Hematopoietic multipotent progenitor cell treated with erythropoietin and hydrocortisone succinate and interleukin-3 and kit ligand, for 6 days (in vitro differentiated cells): Measurements from ENCODE around the gene DNMT1.
A peak's percentile ranks its signal among the peaks of the same experiment; 100 is the strongest.

Experiments used
- DNase-seq: peaks from one replicate; pipeline ENCODE4 v3.0.0-alpha.2; 2015

DNMT1 gene

DNA sequence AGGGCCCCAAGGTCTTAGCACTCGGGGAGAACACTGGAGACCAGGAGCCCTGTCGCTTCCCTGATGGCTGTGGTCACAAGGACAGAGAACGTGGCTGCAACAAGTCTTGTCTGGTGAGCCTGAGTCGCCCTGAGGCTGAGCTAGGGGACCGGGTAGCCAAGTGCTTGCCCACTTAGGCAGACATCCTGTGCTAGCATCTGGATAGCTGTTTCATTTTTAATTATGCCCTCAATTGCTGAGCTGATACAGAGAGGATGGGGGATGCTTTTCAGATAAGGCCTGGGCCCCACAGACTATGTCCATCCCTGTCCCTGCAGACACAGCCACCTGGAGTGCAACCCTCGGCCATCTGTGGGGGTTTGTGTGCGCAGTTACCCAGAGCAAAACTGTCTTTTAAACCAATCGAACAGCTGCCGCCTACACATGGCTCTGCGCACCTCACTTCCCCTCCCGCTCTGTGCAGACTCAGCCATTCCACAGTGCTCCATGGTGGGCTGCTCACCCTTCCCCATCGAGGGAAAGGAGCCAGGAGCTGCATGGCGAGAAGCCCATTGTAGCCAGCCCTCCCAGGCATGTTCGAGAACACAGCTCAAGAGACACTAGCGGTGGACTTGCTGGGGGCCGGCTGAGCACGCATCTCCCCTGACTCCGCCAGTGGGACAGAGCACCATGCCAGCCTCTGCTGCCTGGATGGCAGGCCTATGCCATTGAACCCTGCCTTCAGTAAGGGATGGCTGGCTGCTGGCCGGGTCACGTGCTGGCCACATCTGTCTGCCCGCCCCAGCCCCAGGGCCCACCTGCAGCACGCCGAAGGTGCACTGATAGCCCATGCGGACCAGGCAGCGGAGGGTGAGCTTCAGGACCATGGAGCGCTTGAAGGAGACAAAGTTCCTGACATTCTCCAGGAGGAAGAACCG is 55.6 kb downstream of the DNMT1 start:
- no peak for DNase-seq

DNA sequence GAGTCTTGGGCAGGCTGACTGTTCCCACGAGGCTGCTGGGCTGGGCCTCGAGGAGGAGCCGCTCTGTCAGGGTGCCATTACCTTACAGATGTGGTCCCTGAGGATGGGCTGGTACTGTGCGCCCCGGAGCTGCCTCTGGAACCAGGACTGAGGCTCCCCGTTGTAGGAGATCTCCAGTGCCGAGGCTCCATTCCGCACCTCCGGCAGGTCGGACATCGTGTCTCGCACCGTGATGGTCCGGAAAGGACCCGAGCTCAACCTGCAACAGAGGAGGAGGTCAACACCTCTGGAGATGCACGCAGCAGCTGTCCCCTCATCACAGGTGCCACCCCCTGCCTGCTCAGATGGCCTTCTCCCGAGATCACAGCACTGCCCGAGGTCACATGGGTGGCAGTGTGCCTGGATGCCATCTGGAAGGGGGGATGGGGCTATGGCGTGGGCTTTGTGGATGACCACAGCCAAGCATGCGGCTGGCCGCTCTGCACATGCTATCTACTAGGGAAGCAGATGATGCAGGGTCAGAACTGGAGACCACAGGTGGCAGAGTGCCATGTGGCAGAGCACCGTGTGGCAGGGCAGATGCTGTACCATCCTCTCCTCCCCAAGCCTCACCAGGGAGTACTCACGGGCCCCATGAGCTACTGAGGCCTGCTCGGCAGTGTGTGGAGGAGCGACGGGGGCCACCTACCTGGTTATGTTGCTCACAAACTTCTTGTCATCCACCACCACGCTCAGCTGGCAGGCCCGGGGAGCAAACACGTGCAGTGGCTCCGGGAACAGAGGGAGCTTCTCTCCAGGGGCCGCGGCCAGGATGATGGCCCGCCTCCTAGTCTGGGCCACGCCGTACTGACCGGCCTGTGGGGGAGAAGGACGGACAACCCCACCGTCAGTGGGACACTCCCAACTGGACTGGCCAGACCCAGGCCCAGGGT is 56.7 kb downstream of the DNMT1 start:
- DNase-seq: no peak

DNA sequence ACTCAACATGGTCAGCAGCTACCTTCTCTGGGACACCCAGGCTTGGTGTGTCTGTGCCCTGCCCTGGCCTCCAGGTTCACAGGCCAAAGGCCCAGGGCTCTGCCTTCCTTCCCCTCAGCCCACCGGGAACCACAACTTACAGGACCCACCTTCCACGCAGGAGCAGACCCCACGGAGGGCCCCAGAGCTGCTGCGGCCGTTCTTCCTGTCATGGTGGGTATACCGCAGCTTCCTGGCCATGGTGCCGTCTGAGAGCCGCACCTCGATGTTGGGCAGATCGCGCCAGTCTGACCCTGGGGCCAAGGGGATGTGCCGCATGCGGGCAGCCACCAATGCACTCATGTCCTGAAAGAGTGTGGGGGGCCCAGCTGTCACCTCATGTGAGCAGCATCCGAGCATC is 57.8 kb downstream of the DNMT1 start:
- DNase-seq: no peak

DNA sequence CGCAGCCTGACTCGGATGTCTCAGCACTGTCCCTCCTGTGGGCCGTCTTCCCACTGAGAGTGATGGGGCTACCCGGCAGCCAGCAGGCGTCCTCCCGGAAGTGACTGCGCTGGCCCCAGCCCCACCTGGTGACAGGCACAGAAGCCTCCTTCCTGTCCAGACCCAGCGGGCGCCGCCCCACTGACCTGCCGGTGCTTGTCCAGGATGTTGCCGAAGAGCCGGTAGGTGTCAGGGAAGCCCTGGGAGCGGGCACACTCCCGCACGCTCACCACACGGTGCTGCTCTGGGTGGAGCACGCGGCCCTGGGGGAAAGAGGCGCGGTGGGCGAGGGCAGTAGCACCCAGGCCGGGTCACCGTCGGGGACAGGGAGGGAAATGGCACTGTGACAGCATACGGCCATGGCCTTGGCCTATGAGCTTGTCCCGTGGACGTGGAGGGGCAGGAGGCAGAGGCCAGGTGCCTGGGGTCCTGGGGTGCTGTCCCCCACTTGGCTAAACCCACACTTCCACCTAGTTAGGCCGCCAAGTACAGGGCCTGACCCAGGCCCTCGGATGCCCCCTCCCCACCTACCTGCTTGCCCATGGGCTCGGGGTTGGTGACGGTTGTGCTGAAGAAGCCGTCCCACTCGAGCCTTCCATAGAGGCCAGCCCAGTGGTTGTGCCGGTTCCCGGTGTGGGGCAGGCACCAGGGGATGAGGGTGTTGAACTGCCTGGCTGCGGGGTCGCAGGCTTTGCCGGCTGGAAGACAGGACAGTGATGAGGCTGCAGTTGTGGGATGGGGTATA is 59.0 kb downstream of the DNMT1 start:
- DNase-seq: no peak

DNA sequence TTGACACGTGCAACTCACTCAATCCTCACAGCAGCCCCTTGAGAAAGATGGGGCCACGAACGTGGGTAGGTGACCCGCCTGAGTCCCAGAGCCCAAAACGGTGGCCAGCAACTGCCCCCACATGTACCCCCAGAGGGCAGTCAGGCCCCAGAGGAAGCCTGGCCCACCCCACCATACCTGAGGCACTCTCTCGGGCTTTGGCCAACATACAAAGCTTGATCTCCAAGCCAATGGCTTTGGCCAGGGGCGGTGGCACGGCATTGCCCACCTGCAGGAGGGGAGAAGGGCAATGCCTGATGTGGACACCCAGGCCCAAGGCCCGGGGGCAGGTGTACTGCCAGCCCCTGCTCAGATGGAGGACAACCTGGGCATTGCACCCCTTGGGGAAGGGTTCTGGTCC is 60.7 kb downstream of the DNMT1 start:
- DNase-seq: no peak

DNA sequence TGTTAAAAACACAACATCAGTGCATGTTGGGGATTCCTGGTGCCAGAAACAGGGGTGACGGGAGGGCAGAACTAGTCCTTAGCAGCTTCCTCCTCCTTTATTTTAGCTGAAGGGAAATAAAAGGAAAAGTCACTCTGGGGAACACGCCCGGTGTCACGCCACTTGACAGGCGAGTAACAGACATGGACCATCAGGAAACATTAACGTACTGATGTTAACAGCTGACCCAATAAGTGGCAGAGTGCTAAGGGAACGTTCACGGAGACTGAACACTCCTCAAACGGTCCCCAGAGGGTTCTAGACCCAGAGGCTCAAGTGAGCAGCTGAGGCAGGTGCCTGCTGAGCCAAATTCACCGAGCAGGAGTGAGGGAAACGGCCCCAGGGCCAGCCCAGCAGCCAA is 61.2 kb downstream of the DNMT1 start:
- DNase-seq: no peak

DNA sequence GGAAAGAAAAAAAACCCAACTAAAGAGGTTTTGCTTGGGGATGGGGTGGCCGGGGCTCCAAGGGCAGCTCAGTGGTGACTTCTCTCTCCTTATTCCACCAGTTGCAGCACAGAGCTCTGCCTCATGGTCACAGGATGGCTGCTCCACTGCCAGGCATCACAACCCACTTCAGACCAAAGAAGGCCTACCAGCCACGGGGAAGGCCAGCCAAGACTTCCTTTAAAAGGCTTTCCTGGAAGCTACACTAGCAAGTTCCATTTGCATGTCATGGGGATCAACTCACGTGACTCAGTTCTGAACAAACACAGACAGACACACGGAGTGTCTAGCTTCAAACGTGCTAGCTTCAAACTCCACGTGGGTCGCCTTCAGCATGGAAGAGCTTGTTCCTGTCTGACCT is 61.8 kb downstream of the DNMT1 start:
- DNase-seq: no peak

DNA sequence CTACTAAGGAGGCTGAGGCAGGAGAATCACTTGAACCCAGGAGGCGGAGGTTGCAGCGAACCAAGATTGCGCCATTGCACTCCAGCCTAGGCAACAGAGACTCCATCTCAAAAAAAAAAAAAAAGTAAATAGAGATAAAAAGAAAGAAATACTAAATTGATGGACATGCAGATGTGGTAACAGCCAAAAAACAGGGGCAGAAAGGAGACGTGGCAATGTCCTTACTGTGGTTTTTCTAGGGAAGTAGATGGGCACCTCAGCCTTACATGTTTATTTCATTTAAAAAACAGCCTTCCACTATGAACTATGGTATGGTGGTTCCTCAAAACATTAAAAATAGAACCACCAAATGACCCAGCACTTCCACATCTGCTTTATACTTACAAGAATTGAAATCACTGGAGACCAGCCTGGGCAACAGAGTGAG is 68.5 kb downstream of the DNMT1 start:
- DNase-seq: peak; percentile 58

DNA sequence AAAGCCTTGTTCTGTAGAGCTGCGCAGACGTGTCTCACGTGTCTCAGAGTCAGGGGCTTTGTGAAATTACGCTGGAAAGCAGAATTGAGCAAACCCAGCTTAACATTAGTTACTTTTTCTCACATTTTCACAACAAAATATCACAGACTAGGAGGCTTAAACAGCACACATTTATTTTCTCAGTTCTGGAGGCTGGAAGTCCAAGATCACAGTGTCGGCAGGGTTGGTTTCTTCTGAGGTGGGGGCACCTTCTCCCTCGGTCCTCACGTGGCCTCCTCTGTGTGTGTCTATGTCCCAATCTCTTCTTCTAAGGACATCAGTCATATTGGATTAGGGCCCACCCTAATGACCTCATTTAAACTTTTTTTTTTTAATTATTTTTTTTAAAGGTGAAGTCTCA is 70.3 kb downstream of the DNMT1 start:
- DNase-seq: no peak

DNA sequence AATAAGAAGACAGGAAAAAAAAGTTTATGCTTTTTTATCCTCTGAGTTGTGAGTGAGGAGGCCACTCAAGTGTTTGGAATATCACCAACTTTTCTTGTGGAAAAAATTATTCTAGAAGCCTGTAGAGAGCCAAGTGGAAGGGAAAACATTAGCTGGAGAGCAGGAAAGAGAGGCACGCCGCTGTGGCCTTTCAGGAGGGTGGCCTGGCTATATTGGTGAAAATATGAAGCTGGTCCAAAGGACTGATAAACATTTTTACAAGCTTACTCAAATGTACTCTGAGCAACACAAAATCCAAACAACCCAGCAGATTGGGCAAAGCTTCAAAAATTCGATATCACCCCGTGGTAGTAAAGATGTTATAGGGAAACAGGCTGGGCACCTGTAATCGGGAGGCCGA is 72.7 kb downstream of the DNMT1 start:
- no peak for DNase-seq

DNA sequence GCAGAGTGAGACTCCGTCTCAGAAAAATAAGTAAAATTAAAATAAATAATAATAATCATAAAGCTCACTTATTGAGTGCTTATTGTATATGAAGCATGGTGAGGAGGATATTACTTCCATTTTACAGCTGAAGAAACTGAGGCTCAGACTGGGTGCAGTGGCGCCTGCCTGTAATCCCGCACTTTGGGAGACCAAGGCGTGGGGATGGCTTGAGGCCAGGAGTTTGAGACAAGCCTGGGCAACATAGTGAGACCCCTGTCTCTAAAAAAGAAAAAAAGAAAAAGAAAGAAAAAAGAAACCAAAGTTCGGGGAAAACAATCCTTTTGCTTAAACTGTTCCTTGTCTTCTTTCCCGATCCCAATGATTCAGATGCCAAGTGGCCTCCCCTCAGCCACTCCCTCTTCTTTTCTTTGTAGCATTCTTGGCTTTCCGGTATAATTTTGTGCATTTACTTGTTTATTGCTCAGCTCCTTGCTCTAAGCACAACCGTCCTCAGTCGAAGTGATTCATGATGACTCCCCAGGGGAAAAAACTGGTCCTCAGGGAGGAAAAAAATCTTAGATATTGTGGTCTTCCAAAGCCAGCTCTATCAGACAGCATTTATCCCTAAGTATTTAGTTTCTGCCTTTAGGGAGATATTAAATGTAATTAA is 74.1 kb downstream of the DNMT1 start:
- no peak for DNase-seq

DNA sequence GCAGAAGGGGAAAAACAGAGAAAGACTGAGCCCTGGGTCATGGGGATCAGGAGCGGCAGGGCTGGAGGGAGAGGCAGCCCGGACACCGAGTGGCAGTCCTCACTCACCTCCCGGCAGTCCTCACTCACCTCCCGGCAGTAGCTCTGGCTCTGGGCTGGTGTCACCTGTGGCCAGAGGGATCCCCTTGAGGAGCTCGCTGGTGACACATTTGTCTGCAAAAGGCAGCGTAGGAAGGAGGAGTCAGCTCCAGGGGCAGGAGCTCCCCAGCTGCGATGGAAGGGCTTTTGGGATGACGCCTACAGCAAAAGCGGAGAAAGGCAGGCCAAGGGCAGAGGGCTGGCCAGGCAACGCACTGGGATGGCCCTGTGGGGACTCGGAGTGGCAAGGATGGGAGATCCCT is 75.8 kb downstream of the DNMT1 start:
- peak; percentile 25 for DNase-seq

DNA sequence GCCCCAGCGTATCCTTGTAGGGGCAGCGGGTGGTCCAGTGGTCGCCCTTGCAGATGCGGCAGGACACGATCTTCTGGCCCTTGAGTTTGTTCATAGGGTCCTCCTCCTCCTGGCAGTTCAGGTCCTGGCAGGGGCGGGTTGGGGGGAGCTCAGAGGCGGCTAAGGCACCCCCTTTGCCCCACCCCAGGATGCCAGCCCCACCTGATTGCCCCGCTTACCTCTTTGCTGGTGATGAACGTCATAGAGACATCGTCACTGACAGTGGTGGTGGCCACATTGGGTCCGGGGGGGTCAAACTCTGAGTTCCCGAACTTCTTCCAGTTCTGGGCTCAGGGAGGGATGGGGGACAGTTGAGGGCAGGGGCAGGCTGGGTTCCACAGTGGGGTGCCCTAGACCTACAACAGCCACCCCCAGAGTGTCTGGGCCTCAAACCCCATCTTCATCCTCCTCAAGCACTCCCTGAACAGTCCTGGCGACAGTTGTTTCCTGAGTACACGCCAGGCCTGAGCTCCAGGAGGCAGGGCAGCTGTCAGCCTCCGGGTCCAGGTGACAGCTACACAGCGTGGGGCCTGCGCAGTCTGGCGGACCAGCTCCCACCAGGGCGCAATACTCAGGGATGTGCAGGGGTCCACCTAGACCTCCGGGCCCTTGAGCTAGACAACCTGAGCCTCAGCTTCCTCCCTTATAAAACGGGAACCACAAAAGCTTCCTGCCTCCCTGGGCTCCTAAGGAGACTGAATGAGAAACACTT is 77.7 kb downstream of the DNMT1 start:
- DNase-seq: no peak

DNA sequence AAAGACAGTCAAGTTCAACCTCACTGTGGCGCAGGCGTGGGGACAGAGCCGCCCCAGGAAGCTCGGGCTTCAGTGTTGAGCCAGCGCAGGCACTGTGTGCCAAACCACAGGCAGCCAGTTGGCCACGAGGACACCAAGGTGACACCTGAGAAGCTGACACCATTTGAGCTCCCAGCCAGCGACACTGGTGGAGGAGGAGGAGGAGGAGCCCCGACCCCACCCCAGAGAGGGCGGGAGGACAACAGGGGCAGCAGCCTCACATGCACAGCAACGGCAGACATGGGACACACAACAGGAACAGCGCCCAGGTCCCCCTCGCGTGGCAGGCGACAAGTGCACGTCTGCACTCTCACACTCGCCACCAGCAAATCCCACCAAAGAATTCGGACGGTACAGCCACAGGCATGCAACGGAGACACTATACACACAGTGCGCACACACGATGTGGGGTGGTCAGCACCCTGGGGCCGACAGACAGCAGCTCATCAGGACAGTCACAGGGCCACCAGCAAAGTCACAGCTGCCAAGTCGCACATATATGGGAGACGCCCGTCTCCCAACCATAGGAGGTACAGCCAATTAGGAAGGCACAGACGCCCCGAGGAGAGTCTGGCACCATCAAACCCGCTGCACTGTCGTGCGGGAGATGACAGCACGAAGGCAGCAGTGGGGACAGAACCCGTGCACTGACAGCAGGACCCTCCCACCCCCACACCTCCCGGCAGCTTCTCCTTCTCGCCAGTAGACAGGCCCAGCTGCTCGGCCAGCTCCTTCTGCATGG is 78.5 kb downstream of the DNMT1 start:
- peak; percentile 23 for DNase-seq

DNA sequence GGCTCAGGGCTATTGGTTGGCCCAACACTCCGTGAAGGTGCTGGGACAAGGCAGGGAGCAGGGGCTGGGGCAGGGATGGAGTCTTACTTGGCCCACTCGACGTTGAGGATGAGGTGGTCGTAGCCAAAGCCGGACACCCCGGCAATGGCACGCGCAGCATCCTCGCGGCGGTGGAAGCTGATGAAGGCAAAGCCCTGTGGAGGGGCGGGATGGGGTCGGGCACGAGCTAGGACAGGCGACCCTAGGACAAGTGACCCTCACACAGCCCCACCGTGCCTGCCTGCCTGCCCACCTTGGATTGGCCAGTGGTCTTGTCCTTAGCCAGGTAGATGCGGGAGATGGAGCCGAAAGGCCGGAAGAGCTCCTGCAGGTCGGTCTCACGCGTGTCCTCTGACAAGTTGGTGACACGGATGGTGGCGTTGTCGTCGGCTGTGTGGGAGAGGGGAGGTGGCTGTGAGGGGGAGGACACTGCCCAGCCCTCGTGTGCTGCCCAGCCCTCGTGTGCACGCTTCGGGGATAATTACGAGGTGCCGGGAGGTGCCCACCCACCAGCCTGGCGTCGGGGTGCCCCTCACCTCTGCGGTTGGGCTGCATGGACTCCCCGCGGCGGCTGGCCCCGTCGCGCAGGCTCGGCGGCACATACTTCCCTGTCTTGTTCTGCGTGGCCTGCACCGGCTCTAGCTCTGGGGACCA is 79.2 kb downstream of the DNMT1 start:
- no peak for DNase-seq

DNA sequence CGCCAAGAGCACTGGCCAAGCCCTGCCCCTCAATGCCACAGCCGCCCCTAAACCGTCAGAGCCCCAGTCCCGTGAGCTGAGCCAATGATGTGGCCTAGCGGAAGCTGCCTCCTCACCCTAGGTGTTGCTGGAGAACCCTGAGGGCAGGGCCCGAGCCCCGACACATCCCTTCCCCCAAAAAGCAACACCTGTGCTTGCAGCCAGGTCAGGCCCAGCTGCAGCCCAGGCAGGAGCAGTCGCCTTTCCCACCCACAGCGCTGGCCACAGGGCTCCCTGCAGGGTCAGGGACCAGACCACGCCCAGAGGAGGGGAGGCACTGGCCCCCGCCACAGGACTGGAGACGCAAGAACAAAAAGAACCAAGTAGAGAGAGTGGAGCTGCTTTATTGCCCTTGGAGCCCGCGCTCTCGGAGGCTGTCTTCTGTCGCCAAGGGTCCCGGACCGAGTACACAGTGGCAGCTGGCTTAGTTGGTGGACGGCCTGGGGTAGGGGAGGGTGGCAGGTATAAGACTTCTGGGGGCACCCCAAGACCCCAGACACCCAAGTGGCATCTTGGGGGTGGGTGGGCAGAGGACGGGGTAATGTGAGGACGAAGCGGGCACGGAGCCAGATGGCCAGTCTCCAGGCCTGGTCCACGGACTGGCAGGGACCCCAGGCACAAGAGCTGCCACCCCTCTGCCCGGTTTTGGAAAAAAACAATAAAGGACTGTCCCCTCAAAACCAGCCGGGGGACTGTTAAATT is 79.9 kb downstream of the DNMT1 start:
- peak; percentile 45 for DNase-seq

DNA sequence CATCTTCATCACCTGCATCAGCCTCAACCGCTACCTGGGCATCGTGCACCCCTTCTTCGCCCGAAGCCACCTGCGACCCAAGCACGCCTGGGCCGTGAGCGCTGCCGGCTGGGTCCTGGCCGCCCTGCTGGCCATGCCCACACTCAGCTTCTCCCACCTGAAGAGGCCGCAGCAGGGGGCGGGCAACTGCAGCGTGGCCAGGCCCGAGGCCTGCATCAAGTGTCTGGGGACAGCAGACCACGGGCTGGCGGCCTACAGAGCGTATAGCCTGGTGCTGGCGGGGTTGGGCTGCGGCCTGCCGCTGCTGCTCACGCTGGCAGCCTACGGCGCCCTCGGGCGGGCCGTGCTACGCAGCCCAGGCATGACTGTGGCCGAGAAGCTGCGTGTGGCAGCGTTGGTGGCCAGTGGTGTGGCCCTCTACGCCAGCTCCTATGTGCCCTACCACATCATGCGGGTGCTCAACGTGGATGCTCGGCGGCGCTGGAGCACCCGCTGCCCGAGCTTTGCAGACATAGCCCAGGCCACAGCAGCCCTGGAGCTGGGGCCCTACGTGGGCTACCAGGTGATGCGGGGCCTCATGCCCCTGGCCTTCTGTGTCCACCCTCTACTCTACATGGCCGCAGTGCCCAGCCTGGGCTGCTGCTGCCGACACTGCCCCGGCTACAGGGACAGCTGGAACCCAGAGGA is 80.6 kb downstream of the DNMT1 start:
- peak; percentile 23 for DNase-seq

DNA sequence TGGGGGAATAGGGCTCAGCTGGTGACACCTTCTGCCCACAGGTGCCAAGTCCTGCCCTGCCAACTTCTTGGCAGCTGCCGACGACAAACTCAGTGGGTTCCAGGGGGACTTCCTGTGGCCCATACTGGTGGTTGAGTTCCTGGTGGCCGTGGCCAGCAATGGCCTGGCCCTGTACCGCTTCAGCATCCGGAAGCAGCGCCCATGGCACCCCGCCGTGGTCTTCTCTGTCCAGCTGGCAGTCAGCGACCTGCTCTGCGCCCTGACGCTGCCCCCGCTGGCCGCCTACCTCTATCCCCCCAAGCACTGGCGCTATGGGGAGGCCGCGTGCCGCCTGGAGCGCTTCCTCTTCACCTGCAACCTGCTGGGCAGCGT is 81.2 kb downstream of the DNMT1 start:
- DNase-seq: peak; percentile 32
